NK-92 treated with Interleukin-12 subunit alpha and Interleukin-12 subunit beta, amount 100 ng/mL, for 24 hours (cell line): ENCODE results near the gene PAX9.

ENCODE experiments used
- DNase-seq: peaks from one replicate; lab custom pipeline; 2025; lab: John Stamatoyannopoulos, UW

PAX9 gene

DNA sequence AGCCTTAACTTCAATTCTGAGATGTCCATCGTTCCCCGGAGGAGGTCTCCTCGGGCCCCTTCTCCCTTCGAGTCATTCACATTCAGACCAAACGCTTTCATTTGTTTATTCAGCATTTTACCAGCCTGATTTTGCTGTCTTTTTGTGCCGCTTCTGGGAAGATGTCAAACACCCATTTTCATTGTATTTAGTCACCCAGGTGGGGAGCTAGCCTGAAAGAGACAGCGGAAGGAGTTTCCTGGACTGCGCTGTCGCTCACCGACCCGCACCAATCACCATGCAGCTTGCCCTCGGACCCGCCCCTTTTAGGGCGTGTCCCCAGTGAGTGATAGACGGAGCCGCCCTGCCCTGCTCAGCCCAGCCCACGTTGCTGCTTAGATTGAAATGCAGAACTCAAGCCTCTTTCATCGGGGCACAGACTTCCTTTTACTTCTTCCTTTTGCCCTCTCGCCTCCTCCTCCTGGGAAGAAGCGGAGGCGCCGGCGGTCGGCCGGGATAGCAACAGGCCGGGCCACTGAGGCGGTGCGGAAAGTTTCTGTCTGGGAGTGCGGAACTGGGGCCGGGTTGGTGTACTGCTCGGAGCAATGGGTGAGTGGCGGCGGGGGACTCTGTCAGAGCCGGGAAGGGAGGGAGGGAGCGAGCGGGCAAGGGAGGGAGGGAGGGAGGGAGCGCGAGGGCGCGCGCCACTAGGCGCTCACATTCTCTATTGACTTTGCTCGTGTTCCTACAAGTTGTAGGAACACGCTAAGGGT is at the start of gene PAX9:
Gene PAX9, plus strand, starts transcription at position 355 of the 752 bp plus-strand sequence. Its CDS starts 230 bp downstream, at position 585.
- peak; percentile 68 for DNase-seq

DNA sequence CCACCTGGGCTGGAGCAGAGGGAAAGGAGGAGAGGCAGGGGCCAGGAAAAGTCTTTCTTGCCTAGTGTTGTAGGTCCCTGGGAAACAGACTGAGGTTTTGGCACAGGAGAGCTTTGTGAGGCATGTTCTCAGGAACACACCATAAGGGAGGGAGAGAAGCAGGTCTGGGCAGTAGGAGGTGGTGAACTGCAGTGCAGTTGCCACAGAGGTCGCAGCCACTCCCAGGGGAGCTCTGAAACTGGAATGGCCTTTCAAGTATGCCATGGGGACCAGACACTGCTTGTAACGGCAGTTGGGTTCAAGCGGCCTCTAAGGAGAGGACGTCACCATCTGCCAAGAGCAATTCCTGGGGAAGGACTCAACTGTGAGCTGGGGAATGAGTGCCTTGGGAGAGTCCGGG is 43.8 kb upstream of the PAX9 start:
- no peak for DNase-seq

DNA sequence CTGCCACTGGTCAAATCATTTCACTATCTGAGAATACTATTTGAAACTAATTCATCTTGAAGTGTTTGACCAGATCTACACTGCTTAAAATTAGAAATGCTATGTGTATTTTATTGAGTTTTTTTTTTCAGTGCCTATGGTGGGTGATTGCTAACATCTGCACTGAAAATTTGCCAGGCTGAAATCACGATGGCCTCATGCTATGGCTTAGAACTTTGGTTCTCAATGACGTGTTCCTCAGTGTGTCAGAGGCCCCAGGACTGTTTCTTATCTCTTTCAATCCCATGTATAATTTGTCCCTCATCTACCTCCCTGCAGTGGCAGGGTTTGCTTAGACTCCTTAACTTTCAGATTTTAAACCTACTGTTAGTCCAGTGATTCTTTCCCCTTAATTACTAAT is 43.0 kb upstream of the PAX9 start:
- DNase-seq: no peak

DNA sequence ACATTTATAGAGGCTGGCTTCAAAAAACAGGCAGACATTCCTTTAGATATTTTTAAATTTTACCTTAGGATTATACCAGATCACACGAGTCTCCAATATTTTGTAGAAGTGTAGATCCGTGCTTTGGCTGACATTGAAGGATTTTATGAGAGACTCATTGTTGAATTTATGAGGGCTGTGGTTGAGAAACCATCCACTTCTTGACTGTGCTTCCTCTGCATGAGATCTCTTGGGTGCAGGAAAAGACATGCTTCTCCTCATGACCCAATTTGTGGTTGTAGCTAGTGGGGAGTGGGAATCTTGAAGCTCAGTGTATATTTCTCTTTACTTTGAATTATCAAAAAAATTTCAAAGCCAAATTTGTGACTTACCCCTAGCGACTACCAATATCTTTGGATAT is 42.5 kb upstream of the PAX9 start:
- DNase-seq: no peak

DNA sequence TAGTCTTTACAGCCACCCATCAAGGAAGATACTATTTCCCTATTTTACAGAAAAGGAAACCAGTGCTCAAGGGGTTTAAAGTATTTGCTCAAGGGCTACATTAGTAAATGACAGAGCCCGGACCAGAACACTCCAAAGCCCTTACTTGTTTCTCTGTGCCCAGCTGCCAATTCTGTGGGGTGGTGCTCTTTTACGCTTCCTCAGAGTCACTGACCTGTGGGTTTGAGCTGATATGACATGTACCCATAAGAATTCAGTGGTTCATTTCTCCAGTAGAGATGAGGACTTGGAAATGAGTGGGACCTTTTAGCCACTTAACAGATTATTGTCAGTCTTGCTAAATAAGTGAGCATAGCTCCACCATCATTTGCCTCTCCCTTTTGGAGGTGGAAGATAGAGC is 41.8 kb upstream of the PAX9 start:
- no peak for DNase-seq

DNA sequence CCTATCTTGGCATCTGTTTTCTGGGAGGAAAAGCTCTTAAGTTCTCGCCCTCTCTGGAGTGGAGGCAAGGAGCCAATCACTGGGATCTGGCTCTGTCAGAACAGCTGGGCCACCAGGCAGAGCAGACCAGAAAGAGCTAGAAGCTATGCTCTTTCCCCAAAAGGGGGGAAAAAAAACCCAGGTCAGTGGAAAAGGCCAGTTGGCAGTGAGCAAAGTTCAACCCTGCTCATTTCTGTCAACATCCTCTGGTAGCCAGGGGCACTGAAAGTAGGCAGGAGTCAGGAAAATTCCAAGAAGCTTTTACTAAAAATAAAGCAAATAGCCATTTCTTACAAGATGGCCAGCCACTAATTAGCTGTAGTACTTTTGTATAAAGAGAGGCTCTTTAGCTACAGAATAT is 36.6 kb upstream of the PAX9 start:
- DNase-seq: no peak

DNA sequence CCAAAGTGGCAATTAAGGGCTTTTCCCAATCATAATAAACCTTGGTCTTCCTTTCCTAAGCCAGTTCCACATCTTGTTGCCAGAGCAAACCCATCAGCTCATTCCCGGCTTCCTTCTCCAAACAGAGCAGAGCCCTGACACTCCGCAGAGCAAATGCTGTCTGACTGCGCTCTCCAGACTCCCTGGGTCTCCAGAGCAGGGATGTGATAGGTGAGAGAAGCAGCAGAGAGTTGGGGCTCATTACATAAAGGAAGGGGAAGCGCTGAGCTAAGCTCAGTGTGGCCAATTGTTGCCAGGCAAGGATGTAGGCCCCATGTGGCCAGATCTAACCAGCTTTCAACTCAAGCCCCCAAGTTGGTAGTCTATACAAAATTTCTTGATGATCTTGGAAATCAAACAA is 36.2 kb upstream of the PAX9 start:
- no peak for DNase-seq

DNA sequence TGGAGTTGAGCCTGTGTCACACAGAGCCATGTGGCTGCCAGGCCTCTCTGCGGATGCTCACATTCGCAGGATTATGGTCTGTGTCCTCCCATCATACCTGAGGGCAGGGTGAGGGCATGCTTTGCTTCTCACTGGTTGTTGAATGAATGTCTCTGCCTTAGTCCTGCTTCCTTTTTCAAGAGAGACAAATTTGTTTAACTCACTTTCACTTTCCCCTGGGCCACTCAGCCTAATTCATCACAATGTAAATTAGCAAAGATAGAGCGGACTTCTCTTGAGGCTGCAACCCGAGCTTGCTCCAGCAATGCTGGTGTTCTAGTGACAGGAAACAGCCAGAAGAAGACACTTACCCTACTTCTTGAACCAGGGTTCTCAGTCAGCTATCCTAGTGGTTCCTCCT is 35.5 kb upstream of the PAX9 start:
- no peak for DNase-seq

DNA sequence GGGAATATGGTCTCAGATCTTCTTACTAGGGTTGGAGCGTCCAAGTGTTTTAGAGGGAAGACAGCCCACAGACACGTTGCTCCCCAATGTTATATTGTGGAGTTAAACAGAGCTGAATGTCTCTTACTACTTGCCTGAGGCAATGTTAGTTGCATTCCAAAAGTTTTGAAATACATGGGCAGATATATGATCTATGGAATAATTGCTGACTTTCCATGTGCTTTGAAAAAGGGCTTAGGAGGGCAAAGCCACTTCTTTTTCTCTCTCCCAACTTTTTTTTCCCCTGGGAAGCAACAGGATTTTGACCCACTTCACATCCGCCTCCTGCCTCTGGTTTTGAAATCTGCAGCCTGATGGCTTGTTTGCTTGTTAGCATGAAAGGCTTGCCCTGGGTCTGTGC is 33.7 kb upstream of the PAX9 start:
- DNase-seq: no peak

DNA sequence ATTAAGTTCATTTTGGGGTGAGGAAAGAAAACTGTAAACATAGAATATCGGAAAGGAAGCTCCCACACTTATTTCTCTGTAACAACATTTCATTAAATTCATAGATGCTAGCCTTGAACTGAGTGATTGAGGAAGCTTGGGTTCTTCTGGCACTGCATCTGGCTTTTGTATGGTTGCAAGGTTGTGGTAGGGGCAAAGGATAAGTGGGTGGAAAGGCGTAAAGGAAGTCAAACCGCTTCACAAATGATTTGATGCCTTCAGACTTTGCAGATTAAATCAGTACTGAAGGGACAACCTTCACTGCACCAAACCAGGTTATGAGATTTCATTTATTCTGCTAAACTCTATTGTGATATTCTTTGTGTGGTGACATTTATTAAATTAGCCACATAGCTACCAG is 28.1 kb upstream of the PAX9 start:
- DNase-seq: no peak

DNA sequence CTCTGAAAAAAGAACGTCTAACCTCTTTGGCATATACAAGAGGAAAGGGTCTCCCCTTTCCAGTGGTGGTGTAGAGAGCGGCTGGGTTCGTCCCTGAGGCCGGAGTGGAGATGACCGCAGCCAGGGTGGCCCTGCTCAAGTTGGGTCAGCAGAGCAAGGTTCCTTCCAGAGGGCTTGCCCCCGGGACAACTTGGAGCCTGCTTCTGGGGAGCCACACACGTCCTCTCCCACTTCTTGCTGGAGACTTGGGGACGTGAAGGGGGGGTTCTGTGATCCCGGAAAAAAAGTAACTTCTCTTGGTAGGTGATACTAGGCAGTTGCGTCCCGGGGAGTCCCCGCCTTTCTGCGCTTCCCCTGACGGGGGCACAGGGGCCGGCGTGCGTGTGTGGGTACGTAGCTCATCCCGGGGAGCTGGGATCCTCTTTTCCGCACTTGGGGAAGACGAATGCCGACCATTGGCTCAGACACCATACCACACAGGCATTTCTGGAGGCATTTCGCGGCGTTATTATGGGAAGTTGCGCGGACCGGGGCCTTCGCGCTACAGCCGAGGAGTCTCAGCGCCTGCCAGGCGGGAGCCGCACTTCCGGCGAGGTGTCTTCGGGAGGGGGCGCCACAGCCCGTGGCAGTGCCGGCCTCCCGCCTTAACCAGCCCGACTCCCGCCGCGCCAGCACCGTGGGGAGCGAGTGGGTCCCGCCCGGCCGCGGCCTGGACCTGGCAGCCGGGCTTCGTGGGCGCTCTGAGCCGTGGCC is 14.8 kb upstream of the PAX9 start:
- no peak for DNase-seq

DNA sequence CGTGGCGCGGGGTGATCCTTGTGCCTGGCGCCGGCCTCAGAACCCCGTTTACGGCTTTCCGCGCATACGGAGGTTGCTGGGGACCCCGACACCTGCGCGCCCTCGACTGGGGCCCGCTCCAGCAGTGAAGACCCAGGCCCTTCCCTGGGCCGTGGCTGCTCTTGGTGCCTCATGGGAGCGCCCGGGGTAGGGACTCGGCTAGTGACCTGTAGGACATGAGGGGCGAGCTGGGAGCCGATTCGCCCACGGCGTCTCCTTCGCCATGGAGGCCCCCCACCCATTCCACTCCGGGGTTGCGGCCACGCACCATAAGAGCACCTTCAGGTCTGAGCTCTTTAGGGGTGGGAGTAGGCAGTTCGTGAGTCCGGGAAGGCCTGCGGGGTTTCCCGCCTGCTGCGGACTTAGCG is 14.2 kb upstream of the PAX9 start:
- no peak for DNase-seq

DNA sequence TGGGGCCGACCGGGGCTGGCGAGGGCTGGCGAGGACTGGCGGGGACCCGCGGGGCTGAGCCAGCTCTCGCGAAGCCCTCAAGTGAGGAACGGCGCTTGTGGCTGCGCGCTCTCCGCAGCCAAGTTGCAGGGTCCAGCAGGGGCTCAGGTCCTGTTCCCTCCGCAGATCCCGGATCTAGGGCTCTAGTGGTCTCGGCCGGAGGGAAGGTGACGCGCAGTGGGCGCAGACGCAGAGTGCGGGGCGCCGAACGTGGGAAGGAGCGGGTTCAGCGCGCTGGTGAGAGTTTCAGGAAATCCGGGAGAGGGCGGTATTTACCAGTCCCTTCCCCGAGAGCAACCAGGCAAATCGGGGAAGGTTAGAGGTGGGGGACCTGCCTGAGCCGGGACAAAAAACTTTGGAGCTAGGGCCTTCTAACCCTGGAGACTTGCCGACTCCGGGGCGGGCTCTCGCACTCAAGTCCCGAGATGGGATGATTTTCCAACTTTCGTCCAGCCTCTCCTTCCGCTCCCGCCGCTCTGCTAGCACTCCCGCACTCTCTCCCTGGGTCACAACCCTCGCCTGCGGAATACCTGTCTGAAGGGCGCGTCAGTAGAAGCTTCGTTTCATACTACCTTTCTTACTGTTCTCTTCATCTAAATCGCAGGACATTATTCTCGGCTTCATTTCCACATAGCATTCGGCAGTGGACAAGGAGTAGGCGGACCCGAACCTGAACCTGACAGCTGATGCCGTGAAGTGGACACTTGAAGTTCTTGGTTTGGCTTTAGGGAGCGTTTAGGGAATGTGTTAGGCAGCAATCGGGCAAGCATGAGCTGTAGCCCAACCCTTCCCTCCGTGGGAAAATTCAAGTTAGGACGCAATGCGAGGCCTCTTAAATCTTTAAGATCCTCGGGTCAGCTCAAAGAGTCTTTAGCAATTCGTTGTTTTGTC is 13.6 kb upstream of the PAX9 start:
- DNase-seq: no peak

DNA sequence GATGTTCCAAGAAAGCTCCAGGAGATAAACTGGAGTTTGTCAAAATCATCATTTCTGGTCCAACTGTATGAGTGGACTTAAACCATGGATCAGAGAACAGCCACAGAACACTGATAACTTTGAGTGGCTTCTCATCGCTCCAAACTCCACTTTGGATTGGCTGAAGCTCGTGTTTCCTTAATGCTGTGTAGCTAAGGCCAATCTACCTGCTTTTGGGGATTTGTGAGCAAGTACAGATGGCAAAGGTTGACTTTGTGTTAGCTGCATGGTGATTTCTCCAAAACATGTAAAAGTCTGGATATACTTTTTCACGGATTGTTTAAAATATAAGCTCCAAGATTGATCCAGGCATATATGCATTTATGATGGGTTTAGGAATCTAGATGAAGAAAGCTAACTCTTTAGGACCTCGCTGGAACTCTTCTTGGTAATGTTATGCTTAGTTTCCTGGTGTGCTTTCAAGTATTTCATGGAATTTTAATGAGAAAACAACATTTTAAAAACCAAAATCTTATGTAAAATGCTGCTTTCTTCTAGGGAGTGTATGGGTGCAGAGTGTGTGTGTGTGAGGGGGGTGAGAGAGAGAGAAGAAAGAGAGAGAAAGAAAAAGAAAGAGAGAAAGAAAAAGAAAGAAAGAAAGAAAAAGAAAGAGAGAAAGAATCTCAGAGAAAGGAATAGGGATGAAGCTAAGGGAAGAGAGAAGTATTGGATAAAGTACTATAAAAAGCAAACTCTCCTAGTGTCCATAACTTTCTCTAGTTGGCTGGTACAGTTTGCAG is 11.6 kb upstream of the PAX9 start:
- DNase-seq: no peak

DNA sequence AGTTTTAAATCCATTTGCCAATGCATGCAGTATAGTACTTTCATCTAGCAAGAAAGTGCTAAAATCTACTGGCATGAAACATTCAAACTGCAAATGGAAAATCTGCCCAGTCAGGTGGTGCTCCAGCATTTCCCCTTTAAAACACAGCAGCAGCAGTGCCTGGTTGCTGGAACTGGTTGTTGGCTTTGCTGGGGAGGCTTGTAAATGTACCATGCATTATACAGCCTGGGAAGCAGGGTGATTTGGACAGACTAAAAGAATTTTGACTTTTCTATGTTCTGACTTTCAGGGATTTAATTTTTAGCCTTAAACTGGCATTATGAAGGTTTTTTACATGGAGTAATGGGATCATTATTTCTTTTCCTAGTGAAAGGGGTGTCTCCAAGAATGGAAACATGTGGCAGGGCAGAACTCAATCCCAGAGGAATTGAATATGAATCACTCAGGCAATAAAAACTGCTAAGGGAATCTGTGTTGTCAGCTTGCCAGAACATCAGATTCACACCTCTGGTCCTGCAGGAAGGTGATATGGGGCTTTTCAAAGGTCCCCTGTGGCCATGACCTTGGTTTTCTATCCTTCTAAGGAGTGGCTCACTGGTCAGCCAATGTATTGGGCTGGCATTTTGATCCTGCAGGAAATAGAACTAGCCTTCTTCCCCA is 9.0 kb upstream of the PAX9 start:
- no peak for DNase-seq

DNA sequence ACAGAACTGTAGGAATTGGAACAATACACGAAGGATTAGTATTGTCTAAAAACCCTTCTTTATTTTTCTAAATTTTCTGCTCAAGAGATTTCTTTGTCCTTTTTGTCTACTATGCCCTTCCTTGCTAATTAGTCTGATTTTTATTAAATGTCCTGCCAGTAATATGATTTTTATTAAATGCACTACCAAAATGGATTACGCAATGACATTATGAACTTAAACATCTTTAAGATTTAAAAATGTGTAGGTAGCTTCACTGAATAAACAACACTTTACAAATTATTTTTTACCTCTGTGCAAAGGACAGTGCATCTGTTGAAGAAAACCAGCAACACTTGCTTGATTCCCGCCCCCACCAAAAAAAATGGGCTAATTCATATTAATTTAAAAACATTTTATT is 8.2 kb upstream of the PAX9 start:
- no peak for DNase-seq

DNA sequence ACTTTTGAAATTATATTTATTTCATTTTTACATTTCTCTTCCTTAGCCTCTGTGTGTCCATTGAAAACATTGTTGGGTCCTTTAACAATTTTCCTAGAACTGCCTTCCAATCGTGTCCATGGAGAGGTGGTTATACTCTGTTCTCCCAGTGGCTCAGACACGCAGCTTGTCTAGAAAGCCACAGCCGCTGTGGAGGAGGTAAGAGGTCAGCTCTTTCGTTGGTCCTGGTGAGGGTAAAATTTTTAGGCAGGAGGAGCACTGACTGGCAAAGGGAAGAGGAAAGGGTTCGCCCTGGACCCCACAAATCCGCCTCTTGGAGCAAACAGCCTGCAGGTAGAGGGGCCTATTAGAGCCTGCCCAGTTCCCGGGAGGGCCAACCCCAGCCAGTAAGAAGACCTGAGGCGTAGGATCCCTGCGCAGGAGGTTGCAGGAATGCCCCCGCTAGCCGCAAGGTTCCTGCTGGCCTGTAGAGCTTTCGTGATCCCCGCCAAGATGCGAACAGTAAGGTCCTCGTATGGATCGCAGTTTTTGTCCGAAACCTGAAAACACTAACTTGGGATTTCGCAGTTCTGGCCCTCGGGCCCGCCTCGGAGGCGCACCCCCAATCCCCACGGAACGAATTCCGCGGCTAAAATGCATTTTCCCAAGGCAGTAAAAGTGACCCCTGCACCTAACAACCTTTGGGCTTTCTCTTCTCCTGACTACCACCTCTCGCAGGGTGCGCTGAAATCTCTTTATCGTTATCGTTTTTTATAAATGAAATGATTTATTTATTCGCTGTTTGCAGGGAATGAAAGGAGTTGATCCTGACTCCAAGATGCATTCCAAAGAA is 7.5 kb upstream of the PAX9 start:
- no peak for DNase-seq

DNA sequence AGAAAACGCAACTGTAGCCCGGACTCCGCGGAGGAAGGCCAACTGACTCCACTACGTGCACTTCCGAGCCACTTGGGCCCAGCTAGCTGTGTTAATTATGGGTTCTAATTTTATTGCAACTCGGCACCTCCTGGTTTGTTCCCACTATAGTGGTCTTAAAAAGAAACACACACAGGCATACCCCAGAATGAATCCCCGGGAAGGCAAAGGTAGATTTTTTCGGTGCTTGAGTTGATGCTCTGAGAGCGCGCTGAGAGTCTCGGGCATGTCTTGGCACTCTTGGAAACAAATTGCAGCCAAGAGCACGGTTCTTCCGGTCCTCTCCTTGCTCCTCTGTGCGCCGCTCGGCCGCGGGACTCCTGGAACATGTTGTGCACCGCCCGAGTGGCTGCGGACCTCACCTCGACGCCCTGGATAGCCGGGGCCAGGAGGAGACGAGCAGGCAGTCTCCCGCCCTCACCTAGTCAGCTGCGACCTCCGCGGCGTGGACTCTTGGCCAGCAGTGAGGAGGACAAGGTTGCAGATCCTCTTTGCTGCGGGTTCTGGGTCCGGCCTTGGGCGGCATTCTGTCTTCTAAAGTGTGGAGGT is 6.8 kb upstream of the PAX9 start:
- no peak for DNase-seq

DNA sequence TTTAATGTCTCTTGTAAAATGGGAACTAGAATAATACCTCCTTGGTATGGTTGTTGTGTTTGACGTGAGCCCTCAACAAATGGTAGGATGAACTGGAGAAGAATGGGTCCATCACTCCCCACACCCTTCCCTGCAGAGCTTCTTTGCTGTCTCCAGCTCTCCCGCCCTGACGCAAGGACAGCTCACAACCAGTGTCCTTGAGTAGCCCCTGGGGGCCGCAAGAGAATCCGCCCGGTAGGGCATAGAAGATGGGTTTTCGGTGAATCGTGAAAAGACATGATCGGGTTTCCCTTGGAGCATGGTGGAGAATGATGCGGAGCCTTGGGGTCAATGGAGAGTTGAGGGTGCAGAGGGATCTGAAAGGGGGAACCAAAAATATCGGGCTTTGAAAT is 6.1 kb upstream of the PAX9 start:
- DNase-seq: no peak
